Body of pancreas (tissue), 4 donors: Measurements from ENCODE around the gene ADAM15. TPM values are rescaled to one million over a fixed set of nuclear protein-coding genes. Genes with fewer than 3 reads are reported as not detected.

Experiments used
- ATAC-seq: fragments of 150-250 bp; one replicate; pipeline ENCODE4 v1.9.1; 2016
- DNase-seq, 4 donors: peaks; one replicate each; pipeline ENCODE4 v3.0.0-alpha.2; 2019
- H3K27ac ChIP-seq, 4 donors: fragments of 200-600 bp; sonication (generic); 1 replicate in 3 of 4; 2 replicates in 1 of 4; pipeline versions ENCODE4 v1.5.1 to v1.6.1; 2016 to 2019; ENCODE audit warnings: mild to moderate bottlenecking in 1 of 4, mixed read lengths in 1 of 4, moderate library complexity in 1 of 4
- H3K27me3 ChIP-seq, 2 donors: fragments of 200-600 bp; sonication (generic); one replicate each; pipeline ENCODE4 v1.6.0; 2016; ENCODE audit warnings: mild to moderate bottlenecking in 1 of 2
- H3K36me3 ChIP-seq, 2 donors: fragments of 200-600 bp; sonication (generic); replicated peaks in 1 of 2; 2 replicates each; pipeline ENCODE4 v1.5.1; 2016; ENCODE audit warnings: low read depth in 2 of 2; ENCODE audit not compliant: insufficient read depth in 1 of 2
- H3K4me1 ChIP-seq: fragments of 200-600 bp; sonication (generic); one replicate; pipeline ENCODE4 v1.6.0; 2016
- H3K4me3 ChIP-seq, 2 donors: fragments of 200-600 bp; sonication (generic); 1 replicate in 1 of 2; 2 replicates in 1 of 2; pipeline ENCODE4 v1.5.1; 2016 to 2019
- H3K9me3 ChIP-seq, 3 donors: fragments of 200-600 bp; sonication (generic); 1 replicate in 2 of 3; 2 replicates in 1 of 3; pipeline ENCODE4 v1.5.1; 2016
- POLR2A ChIP-seq, 3 donors: fragments of 450-650 bp; IDR thresholded peaks; one replicate each; pipeline ENCODE4 v1.6.1; 2016; ENCODE audit warnings: antibody characterized with exemption in 3 of 3, mild to moderate bottlenecking in 2 of 3
- whole genome bisulfite sequencing, 2 donors: methylation state at CpG; one replicate each; pipeline ENCODE4 v1.1.5; 2017; 5-methylcytosine and 5-hydroxymethylcytosine counted together
- intact Hi-C: fragments of 100-400 bp; cut with DNase I; formaldehyde crosslinking; loops from one replicate; pipeline ENCODE4 v1.15.1; 2023
- total RNA-seq, 2 donors: library from RNA; depleted of rRNA; stranded (reverse); fragments of >200 nt; gene quantifications; one replicate each; pipeline ENCODE4 v1.1.0, GENCODE V29; 2016
- TF ChIP-seq, protein P1 (sequence below), 7 experiments: fragments of 450-650 bp in 4 of 7; fragments of 200-600 bp in 3 of 7; sonication (generic) in 3 of 7; IDR thresholded peaks; one replicate each; pipeline ENCODE4 v1.5.1; 2016 to 2019; ENCODE audit warnings: antibody characterized with exemption in 7 of 7

ADAM15 gene
- total RNA-seq, 2 donors from 2014 or later: 37.2 to 48.5 TPM

DNA sequence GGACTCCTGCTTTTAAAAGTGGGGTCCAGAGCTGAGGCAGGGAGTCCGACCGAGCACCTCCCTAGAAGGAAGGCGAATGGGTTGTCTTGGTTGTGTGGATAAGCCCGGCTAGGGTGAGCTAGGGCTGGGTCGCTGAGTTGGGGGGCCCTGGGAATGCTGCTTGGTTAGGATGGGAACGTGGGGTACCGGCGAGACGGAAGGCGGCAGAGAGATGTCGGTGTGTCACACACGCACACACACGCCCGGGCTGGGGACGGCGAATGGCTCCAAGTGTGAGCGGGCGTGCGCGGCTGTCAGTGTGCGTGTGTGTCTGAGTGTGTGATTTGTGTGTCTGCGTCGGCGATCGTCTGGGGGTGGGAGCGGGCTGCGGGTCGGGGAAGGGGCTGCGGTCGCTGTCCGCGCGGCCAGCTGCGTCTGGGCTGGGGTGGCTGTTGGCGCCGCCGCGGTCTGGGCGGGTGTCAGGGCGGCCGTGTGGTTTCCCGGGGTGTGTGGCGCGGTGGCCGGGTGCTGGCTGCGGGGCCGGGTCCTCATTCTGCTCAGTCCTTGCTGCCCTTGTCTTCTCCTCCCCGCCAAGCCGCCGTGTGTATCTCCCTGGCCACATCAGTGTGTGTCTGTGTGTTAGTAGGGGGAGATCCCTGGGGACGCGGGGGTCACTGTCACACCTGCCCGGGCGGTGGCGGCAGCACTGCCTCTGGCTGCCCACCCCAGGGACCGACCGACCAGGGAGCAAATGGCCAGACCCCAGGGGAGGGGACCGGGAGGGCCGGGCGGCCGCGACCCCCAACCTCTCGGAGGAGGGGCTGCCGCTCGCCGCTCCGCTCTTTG, 28.6 kb downstream of the ADAM15 start:
- Histone ChIP-seq H3K36me3 (no peaks in the 10 kb centered on the region), H3K27ac (no peak overlapping the region), H3K27me3 (peaks cover 4 to 44% of the 10 kb centered on the region in 2 donors), H3K4me1 (peaks cover 54% of the 10 kb centered on the region), H3K4me3 (no peak overlapping the region), H3K9me3 (no peaks in the 10 kb centered on the region)
- peak in 1 of 4 donors; percentile 39 for DNase-seq
- TF ChIP-seq POLR2A (IDR thresholded peaks at IDR 0.05): no peak
- TF ChIP-seq, protein P1, sequence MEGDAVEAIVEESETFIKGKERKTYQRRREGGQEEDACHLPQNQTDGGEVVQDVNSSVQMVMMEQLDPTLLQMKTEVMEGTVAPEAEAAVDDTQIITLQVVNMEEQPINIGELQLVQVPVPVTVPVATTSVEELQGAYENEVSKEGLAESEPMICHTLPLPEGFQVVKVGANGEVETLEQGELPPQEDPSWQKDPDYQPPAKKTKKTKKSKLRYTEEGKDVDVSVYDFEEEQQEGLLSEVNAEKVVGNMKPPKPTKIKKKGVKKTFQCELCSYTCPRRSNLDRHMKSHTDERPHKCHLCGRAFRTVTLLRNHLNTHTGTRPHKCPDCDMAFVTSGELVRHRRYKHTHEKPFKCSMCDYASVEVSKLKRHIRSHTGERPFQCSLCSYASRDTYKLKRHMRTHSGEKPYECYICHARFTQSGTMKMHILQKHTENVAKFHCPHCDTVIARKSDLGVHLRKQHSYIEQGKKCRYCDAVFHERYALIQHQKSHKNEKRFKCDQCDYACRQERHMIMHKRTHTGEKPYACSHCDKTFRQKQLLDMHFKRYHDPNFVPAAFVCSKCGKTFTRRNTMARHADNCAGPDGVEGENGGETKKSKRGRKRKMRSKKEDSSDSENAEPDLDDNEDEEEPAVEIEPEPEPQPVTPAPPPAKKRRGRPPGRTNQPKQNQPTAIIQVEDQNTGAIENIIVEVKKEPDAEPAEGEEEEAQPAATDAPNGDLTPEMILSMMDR (IDR thresholded peaks at IDR 0.05): no peak
- intact Hi-C loops: no loop called here
- WGBS, 2 donors: 0 to 12% methylated on average over 5 to 67 of the region's 67 CpGs
- ATAC-seq: no peak

DNA sequence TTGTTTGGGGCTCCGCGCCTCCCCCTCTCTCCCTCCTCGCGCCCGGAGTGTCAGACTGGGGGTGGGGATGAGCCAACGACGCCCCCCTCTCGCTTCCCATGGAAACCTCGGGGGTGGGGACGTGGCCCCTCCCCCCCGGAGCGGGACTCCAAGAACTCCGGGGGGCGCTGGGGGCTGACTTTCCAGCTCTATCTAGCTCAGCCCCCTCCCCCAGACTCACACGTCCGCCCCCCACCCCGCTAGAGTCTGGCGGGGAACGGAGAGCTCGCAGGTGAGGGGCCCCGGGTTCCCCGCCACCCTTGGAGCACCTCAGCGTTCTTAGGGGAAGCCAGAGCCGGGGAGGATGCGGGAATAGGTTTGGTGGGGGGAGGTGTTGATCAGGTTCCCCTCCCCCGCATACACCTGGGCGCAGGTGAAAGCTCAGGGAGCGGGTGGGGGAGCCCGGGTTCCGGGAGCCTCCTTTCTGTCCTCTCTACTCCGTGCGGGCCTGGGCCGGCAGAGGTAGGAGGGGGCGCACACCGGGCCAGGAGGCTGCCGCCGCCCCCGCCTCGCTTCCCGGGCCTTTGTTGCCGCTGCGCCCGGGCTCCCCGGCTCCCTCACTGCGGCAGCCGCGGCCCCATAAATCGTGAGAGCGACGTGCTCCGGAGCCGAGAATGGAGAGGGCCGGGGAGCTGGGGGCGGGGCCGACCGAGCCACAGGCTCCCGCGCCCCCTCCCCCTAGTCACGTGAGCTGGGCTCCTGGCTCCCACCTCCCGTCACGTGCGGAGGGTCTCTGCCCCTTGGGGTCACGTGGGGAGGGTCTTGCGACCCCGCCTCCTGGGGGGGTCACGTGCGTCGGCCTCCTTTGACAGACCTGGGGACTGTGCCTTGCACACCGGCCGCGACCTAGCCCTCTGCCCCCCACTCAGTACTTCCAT, 29.5 kb downstream of the ADAM15 start:
- intact Hi-C loops: no loop called here
- Histone ChIP-seq H3K4me3 (no peak overlapping the region), H3K27ac (no peak overlapping the region), H3K27me3 (peaks cover 4 to 44% of the 10 kb centered on the region in 2 donors), H3K4me1 (peaks cover 57% of the 10 kb centered on the region), H3K9me3 (no peaks in the 10 kb centered on the region), H3K36me3 (no peaks in the 10 kb centered on the region)
- TF ChIP-seq, protein P1 (IDR thresholded peaks at IDR 0.05): no peak
- TF ChIP-seq POLR2A (IDR thresholded peaks at IDR 0.05): no peak
- DNase-seq (peak in 3 of 4 donors; percentile 25 to 53 (median 26)), ATAC-seq (no peak)
- WGBS, 2 donors: 0 to 1% methylated on average over 1 to 70 of the region's 71 CpGs

DNA sequence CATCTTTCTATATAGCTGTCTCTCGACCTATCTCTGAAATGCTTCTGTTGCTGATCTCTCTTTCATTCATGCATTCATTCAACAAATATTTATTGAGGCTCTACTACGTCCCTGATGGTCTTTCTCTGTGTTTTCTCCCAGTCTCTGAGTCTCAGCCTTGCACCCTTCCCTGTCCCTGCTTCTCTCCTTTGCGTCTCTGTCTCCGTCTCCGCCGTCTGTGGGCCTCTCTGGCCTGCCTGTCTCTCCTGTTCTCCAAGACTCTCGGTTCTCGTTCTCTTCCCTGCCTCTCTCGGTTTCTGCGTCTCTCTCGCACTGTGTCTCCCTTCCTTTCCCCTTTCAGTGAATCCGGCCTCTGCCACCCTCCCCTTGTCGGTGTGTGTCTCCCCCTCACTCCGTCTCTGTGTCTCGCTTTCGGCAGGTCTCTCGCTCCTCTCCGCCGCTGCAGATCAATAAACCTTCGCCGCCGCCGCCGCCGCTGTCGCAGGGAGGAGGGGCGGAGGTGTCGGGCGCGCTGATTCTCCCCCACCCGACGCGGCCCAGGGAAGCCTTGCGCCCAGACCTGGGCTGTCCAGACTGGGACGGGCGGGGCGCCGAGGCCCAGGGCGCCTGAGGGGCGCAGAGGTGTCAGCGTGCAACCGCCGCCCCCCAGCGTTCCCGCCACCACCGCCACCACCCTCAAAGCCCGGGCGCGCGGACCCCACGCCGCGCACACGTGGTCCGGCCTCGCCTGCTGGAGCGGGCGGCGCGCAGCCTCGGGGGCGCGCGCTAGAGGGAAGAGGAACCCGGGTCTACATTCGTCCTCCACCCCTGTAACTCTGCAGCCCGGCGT, 30.6 kb downstream of the ADAM15 start:
- H3K4me1 ChIP-seq: peaks cover 67% of the 10 kb centered on the region
- intact Hi-C loops: no loop called here
- no peaks in the 10 kb centered on the region for H3K9me3 ChIP-seq
- ATAC-seq (no peak), DNase-seq (no peak)
- H3K4me3 ChIP-seq: no peak overlapping the region
- H3K36me3 ChIP-seq: no peaks in the 10 kb centered on the region
- H3K27me3 ChIP-seq: peaks cover 4 to 44% of the 10 kb centered on the region in 2 donors
- 3 to 6% methylated on average over 24 to 60 of the region's 68 CpGs for WGBS, 2 donors
- no peak overlapping the region for H3K27ac ChIP-seq
- no peak for TF ChIP-seq POLR2A (IDR thresholded peaks at IDR 0.05)
- TF ChIP-seq, protein P1 (IDR thresholded peaks at IDR 0.05): no peak

DNA sequence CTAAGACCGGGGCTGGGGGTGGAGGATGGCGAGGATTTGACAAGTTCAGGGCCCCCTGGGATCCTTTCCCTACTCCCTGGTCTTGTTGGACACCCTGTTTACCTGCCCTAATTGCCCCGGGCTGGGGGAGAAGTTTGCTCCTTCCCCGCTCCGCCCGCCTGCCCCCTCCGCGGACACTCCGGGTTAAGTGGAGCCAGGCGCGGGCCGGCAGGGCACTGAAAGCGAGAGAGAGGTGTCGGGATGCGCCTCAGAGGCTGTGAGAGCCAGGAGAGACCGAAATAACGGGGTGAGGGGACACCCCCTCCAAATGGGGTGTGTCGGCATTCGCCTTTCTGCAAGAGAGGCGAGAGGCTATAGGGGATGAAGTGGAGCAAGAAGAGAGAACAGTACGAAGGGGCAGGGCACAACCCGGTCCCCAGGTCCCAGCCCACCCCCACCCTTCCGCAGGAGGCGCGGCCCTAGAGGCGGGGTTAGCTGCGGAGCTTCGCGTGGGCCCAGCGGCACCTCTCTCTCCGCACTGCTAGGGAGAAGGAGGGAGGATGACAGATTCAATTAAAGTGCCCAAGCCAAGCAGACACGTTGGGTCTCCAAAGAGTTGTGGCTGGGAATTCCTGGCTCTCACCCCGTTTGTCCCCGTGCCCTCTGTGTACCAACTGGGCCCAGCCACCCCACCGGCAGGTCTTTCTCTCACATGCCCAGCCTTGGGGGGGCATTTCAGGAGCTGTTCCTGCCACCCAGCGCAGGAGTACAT, 31.4 kb downstream of the ADAM15 start:
- H3K27ac ChIP-seq: no peak overlapping the region
- peaks cover 67% of the 10 kb centered on the region for H3K4me1 ChIP-seq
- DNase-seq (no peak), ATAC-seq (no peak)
- intact Hi-C loops: no loop called here
- WGBS, 2 donors: 12 to 14% methylated on average over 28 to 36 of the region's 36 CpGs
- no peak overlapping the region for H3K4me3 ChIP-seq
- no peaks in the 10 kb centered on the region for H3K36me3 ChIP-seq
- H3K9me3 ChIP-seq: no peaks in the 10 kb centered on the region
- peaks cover 4 to 44% of the 10 kb centered on the region in 2 donors for H3K27me3 ChIP-seq
- TF ChIP-seq POLR2A (IDR thresholded peaks at IDR 0.05): no peak
- TF ChIP-seq, protein P1 (IDR thresholded peaks at IDR 0.05): no peak
